BJ (cell line): ENCODE data around the gene CFAP46. TPM values are rescaled to one million over a fixed set of nuclear protein-coding genes. Genes with fewer than 3 reads are reported as not detected.

Experiments used
- CTCF ChIA-PET: fragments of 350-600 bp; formaldehyde crosslinking; extraction: SDS; loops from one replicate; lab custom pipeline; 2021; ENCODE audit warnings: antibody characterized with exemption, inconsistent platforms; lab: Yijun Ruan, JAX
- POLR2A ChIA-PET: fragments of 300-600 bp; sonication (Branson Sonifier 250); formaldehyde crosslinking; extraction: SDS; loops from one replicate; lab custom pipeline; 2021; ENCODE audit warnings: antibody characterized with exemption; lab: Charles Lee
- DNase-seq: peaks from one replicate; pipeline ENCODE4 v3.0.0-alpha.2; 2011; ENCODE audit warnings: low read depth
- H3K27me3 ChIP-seq: 2 replicates; pipeline ENCODE4 v1.6.0; 2011; ENCODE audit warnings: low read length; ENCODE audit not compliant: control insufficient read depth, insufficient read depth
- H3K36me3 ChIP-seq: 2 replicates; pipeline ENCODE4 v1.5.1; 2011; ENCODE audit warnings: low read length; ENCODE audit not compliant: control insufficient read depth, insufficient read depth
- H3K4me3 ChIP-seq: 2 replicates; pipeline ENCODE4 v1.5.1; 2011; ENCODE audit warnings: low read depth, mild to moderate bottlenecking, control low read depth, low read length
- polyA plus RNA-seq: library from polyadenylated mRNA; depleted of rRNA; stranded (reverse); fragments of >200 nt; gene quantifications from 2 replicates; pipeline ENCODE4 v1.2.3, GENCODE V29; 2011
- TF ChIP-seq, protein P1 (sequence below): IDR thresholded peaks from 2 replicates; pipeline ENCODE4 v1.5.1; 2011; ENCODE audit warnings: low read depth, mild to moderate bottlenecking, control low read depth, inconsistent platforms, low read length, moderate library complexity; ENCODE audit not compliant: insufficient read depth

CFAP46 gene
- polyA plus RNA-seq, 1 experiment: 1.8 TPM

DNA sequence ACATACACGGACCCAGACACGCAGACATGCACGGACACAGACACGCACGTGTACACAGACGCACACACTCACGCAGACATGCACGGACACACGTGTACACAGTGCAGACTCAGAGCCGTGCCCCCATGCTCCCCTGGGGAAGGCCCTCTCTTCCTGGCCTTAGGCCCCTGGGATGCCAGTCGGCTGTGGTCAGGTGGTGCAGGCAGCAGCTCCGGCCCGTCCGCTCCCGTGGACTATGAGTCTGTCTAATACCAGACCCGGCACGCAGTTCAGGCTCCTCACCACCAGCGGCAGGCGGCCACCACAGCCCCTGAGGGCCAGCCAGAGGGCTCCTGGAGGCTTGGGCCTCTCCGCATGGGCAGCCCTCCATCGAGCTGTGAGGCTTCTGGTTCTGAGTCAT lies 104.5 kb downstream of the CFAP46 start:
- POLR2A ChIA-PET: no interaction called here
- DNase-seq: no peak

DNA sequence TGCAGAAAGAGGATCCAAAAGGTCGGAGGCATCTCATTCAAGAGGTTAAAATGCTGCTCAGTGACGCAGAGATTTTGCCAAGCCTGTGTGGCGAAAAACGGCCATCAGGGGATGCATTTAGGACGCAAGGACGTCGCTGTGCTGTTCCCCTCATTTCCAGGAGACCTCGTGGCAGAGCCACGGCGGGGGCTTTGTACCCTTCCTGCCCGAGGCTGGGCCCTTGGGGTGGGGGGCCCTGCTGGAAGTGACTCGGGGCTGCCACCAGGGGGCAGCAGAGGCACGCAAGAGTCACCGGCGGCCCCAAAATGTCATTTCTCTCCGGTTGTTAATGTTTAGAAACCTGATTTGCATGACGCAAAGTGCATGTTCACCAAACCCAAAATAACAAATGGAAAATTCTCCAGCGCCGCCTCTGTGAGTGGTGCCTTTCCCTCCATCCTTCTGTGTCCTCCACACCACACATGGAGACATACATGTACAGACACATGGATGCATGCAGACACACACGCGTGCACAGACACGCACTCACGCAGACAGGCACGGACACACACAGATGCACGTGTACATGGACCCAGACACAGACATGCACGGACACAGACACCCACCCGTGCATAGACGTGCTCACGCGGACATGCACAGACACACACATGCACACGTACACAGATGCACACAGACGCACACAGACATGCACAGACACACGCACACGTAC lies 105.4 kb downstream of the CFAP46 start:
- Histone ChIP-seq H3K27me3 (peaks cover 4% of the 10 kb centered on the region; the same call in 1 of the 2 replicates), H3K36me3 (no peaks in the 10 kb centered on the region), H3K4me3 (no peak overlapping the region)
- DNase-seq: no peak
- ChIA-PET POLR2A (no interaction called here), CTCF (interaction anchor here (1.2 to 1.6 kb wide), 2 partner anchors 182 to 288 kb away, joined by 4 to 5 read pairs; no protein-coding TSS in a partner anchor)
- TF ChIP-seq, protein P1, sequence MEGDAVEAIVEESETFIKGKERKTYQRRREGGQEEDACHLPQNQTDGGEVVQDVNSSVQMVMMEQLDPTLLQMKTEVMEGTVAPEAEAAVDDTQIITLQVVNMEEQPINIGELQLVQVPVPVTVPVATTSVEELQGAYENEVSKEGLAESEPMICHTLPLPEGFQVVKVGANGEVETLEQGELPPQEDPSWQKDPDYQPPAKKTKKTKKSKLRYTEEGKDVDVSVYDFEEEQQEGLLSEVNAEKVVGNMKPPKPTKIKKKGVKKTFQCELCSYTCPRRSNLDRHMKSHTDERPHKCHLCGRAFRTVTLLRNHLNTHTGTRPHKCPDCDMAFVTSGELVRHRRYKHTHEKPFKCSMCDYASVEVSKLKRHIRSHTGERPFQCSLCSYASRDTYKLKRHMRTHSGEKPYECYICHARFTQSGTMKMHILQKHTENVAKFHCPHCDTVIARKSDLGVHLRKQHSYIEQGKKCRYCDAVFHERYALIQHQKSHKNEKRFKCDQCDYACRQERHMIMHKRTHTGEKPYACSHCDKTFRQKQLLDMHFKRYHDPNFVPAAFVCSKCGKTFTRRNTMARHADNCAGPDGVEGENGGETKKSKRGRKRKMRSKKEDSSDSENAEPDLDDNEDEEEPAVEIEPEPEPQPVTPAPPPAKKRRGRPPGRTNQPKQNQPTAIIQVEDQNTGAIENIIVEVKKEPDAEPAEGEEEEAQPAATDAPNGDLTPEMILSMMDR: peak; percentile 95

More for the DNA sequence above, 104.5 kb downstream of the CFAP46 start:
- Histone ChIP-seq H3K27me3 (peaks cover 4% of the 10 kb centered on the region; the same call in 1 of the 2 replicates), H3K4me3 (no peak overlapping the region), H3K36me3 (no peaks in the 10 kb centered on the region)
- TF ChIP-seq, protein P1: no peak
- CTCF ChIA-PET: interaction anchor here (1.4 to 2.2 kb wide), 2 partner anchors 13 to 286 kb away, joined by 3 to 16 read pairs; no protein-coding TSS in a partner anchor

DNA sequence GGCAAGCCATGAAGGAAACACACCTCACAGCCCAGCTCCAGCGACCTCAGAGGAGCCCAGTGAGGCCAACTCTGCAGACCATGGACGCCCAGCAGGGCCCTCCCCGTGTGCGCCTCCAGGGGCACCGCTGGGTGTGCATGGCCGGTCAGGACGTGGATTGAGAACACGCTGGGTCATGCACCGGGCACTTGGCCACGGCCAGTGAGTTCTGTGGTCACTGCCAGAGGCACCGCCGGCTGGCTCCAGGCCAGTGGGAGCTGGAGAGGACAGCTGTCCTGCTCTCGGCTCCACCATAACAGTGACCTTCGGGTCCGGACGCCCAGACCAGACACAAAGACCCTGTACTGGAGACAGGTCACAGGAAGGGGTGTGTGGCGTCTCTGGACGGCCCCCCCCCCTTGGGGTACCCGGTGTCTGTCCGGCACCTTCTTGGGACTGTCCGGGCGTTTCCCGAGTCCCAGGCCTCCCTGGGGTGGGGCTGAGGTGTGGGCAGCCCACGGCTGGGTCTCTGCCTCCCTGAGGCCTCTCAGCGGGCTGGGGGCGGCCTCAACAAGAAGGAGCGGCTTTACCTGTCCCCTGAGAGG lies 106.0 kb downstream of the CFAP46 start:
- Histone ChIP-seq H3K36me3 (no peaks in the 10 kb centered on the region), H3K4me3 (no peak overlapping the region), H3K27me3 (peaks cover 4% of the 10 kb centered on the region; the same call in 1 of the 2 replicates)
- POLR2A ChIA-PET: no interaction called here
- TF ChIP-seq, protein P1: no peak
- CTCF ChIA-PET: interaction anchor here (1.2 to 1.6 kb wide), 2 partner anchors 181 to 288 kb away, joined by 4 to 5 read pairs; no protein-coding TSS in a partner anchor
- no peak for DNase-seq

DNA sequence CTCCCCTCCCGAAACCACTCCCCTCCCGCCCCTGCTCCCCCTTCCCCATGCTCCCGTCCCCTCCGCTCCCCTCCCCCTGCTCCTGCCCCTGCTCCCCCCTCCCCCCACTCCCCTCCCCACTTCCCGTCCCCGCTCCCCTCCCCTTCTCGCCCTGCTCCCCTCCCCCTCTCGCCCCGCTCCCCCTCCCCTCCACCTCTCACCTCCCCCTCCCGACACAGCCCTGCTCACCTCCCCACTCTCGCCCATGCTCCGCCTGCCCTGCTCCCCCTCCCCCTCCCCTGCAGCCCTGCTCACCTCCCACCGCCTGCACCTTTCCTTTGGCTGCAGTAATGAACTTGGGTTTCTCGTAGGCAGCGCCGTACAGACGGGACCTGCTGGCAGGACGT lies 106.5 kb downstream of the CFAP46 start:
- CTCF ChIA-PET: interaction anchor here (1.2 to 1.6 kb wide), 2 partner anchors 181 to 289 kb away, joined by 4 to 5 read pairs; no protein-coding TSS in a partner anchor
- no peak overlapping the region for H3K4me3 ChIP-seq
- POLR2A ChIA-PET: no interaction called here
- no peak for DNase-seq
- TF ChIP-seq, protein P1: no peak
- H3K36me3 ChIP-seq: no peaks in the 10 kb centered on the region
- H3K27me3 ChIP-seq: peaks cover 7% of the 10 kb centered on the region; the same call in 1 of the 2 replicates
